Astrocyte (in vitro differentiated cells and primary cell): ENCODE data around the gene SPAG9. TPM values are rescaled to one million over a fixed set of nuclear protein-coding genes. Genes with fewer than 3 reads are reported as not detected.

Experiments used
- DNase-seq: peaks from one replicate; pipeline ENCODE4 v3.0.0-alpha.2; 2010; ENCODE audit warnings: low read depth
- FAIRE-seq: peaks from 2 replicates; lab custom pipeline; 2011; peaks lifted over from hg19 to GRCh38; lab: Jason Lieb, UNC
- H2AFZ ChIP-seq: 2 replicates; pipeline ENCODE4 v1.6.0; 2012; ENCODE audit warnings: low read depth, low read length, inconsistent platforms
- H3K27ac ChIP-seq: 2 replicates; pipeline ENCODE4 v1.5.1; 2011; ENCODE audit warnings: low read depth, low read length, inconsistent platforms
- H3K27me3 ChIP-seq: 2 replicates; pipeline ENCODE4 v1.6.0; 2011; ENCODE audit warnings: low read length, inconsistent platforms; ENCODE audit not compliant: insufficient read depth
- H3K36me3 ChIP-seq: 2 replicates; pipeline ENCODE4 v1.5.1; 2011; ENCODE audit warnings: low read length, inconsistent platforms; ENCODE audit not compliant: insufficient read depth
- H3K4me1 ChIP-seq: 2 replicates; pipeline ENCODE4 v1.5.1; 2011; ENCODE audit warnings: low read length, inconsistent platforms; ENCODE audit not compliant: insufficient read depth
- H3K4me2 ChIP-seq: 2 replicates; pipeline ENCODE4 v1.6.0; 2012; ENCODE audit warnings: low read length, inconsistent platforms
- H3K4me3 ChIP-seq: 2 replicates; pipeline ENCODE4 v1.5.1; 2011; ENCODE audit warnings: low read depth, mild to moderate bottlenecking, low read length, inconsistent platforms; ENCODE audit not compliant: insufficient read depth
- H3K79me2 ChIP-seq: 2 replicates; pipeline ENCODE4 v1.6.0; 2012; ENCODE audit warnings: mild to moderate bottlenecking, low read length, inconsistent platforms; ENCODE audit not compliant: insufficient read depth
- H3K9ac ChIP-seq: 2 replicates; pipeline ENCODE4 v1.6.0; 2012; ENCODE audit warnings: mild to moderate bottlenecking, low read length, inconsistent platforms
- H3K9me3 ChIP-seq: 2 replicates; pipeline ENCODE4 v1.5.1; 2012; ENCODE audit warnings: low read depth, mild to moderate bottlenecking, low read length, inconsistent platforms; ENCODE audit not compliant: insufficient read depth
- H4K20me1 ChIP-seq: 2 replicates; pipeline ENCODE4 v1.6.0; 2012; ENCODE audit warnings: low read length, inconsistent platforms; ENCODE audit not compliant: insufficient read depth
- H3K27ac Mint-ChIP-seq: one replicate; pipeline ENCODE4 v1.8.0; 2021; ENCODE audit warnings: mild to moderate bottlenecking, mixed read lengths; ENCODE audit not compliant: unreplicated experiment
- H3K27me3 Mint-ChIP-seq: one replicate; pipeline ENCODE4 v1.8.0; 2021; ENCODE audit warnings: low read depth, mixed read lengths; ENCODE audit not compliant: unreplicated experiment
- H3K36me3 Mint-ChIP-seq: one replicate; pipeline ENCODE4 v1.8.0; 2021; ENCODE audit warnings: low read depth, mixed read lengths; ENCODE audit not compliant: unreplicated experiment
- H3K4me1 Mint-ChIP-seq: one replicate; pipeline ENCODE4 v1.8.0; 2021; ENCODE audit warnings: low read depth, mixed read lengths; ENCODE audit not compliant: unreplicated experiment
- H3K4me3 Mint-ChIP-seq: one replicate; pipeline ENCODE4 v1.8.0; 2021; ENCODE audit warnings: mild to moderate bottlenecking, moderate library complexity, mixed read lengths; ENCODE audit not compliant: unreplicated experiment
- H3K9me3 Mint-ChIP-seq: one replicate; pipeline ENCODE4 v1.8.0; 2021; ENCODE audit warnings: mild to moderate bottlenecking, mixed read lengths; ENCODE audit not compliant: unreplicated experiment
- CTCF ChIP-seq: IDR thresholded peaks from 2 replicates; pipeline ENCODE4 v1.5.1; 2011; ENCODE audit warnings: low read depth, mild to moderate bottlenecking, inconsistent platforms, low read length, moderate library complexity; ENCODE audit not compliant: insufficient read depth
- EZH2 ChIP-seq: IDR thresholded peaks from 2 replicates; pipeline ENCODE4 v1.6.1; 2012; ENCODE audit warnings: mild to moderate bottlenecking, low read length, inconsistent platforms; ENCODE audit not compliant: insufficient read depth
- total RNA-seq: library from RNA; stranded (reverse); gene quantifications from 2 replicates; pipeline ENCODE4 v1.2.1, GENCODE V29; 2021

SPAG9 gene
- total RNA-seq, 1 donor from 2014 or later = 102 TPM

DNA sequence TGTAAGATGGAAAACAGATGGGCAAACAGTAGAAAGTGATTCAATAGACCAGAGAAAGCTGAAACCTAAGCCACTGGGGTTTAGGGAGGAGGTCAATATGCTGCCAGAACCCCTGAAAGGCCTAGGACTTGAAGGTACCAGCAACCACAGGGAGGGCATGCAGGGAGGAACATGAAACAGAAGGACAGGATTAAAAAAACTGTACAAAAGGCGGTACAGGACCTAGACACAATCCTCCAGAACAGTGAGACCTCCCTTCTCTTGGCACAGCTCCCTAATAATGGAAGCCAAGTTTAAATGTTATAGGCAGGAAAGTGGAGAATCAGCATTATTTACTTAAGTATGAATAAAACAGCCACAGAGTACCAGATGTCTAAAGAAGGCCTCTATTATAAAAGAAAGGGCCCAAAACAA lies 105.5 kb downstream of the SPAG9 start:
- H3K36me3 Mint-ChIP-seq = peaks cover 6% of the 10 kb centered on the region
- H3K4me1 Mint-ChIP-seq = peaks cover 9% of the 10 kb centered on the region
- H3K27me3 Mint-ChIP-seq = no peaks in the 10 kb centered on the region
- no peaks in the 10 kb centered on the region for H3K27me3 ChIP-seq
- H4K20me1 ChIP-seq = no peaks in the 10 kb centered on the region
- no peaks in the 10 kb centered on the region for H3K4me1 ChIP-seq
- TF ChIP-seq EZH2 (no peak), CTCF (no peak)
- FAIRE-seq (no peak), DNase-seq (peak; percentile 12)
- H3K4me3 Mint-ChIP-seq = no peak overlapping the region
- H3K9me3 ChIP-seq = no peaks in the 10 kb centered on the region
- no peak overlapping the region for H3K4me2 ChIP-seq
- no peak overlapping the region for H3K27ac Mint-ChIP-seq
- no peak overlapping the region for H2AFZ ChIP-seq
- peaks cover 13% of the 10 kb centered on the region for H3K36me3 ChIP-seq
- H3K27ac ChIP-seq = no peak overlapping the region
- H3K4me3 ChIP-seq = no peak overlapping the region
- no peaks in the 10 kb centered on the region for H3K79me2 ChIP-seq
- H3K9ac ChIP-seq = no peak overlapping the region
- H3K9me3 Mint-ChIP-seq = no peaks in the 10 kb centered on the region

GRCh38 chr17:51014129-51014528 lies 106.5 kb downstream of the SPAG9 start:
- Mint-ChIP-seq H3K27ac (no peak overlapping the region), H3K4me3 (no peak overlapping the region), H3K4me1 (peaks cover 9% of the 10 kb centered on the region), H3K27me3 (no peaks in the 10 kb centered on the region), H3K9me3 (no peaks in the 10 kb centered on the region), H3K36me3 (peaks cover 4% of the 10 kb centered on the region)
- Histone ChIP-seq H3K9me3 (no peaks in the 10 kb centered on the region), H3K9ac (no peak overlapping the region), H3K4me2 (no peak overlapping the region), H3K27ac (no peak overlapping the region), H3K36me3 (peaks cover 9% of the 10 kb centered on the region), H3K79me2 (no peaks in the 10 kb centered on the region), H4K20me1 (no peaks in the 10 kb centered on the region), H3K4me3 (no peak overlapping the region), H3K27me3 (no peaks in the 10 kb centered on the region), H2AFZ (no peak overlapping the region), H3K4me1 (no peaks in the 10 kb centered on the region)
- TF ChIP-seq EZH2 (no peak), CTCF (no peak)
- FAIRE-seq (no peak), DNase-seq (no peak)

- no peaks in the 10 kb centered on the region for H3K27me3 Mint-ChIP-seq
- peaks cover 4% of the 10 kb centered on the region for H3K36me3 Mint-ChIP-seq
- no peak overlapping the region for H3K9ac ChIP-seq
- H3K79me2 ChIP-seq = no peaks in the 10 kb centered on the region
- no peaks in the 10 kb centered on the region for H4K20me1 ChIP-seq
- FAIRE-seq = no peak
- peaks cover 4% of the 10 kb centered on the region for H3K36me3 ChIP-seq
- peaks cover 9% of the 10 kb centered on the region for H3K4me1 Mint-ChIP-seq
- no peaks in the 10 kb centered on the region for H3K27me3 ChIP-seq
- no peak overlapping the region for H3K4me3 ChIP-seq
- no peak for TF ChIP-seq CTCF
- no peak overlapping the region for H3K27ac Mint-ChIP-seq
- no peaks in the 10 kb centered on the region for H3K4me1 ChIP-seq
- no peak overlapping the region for H3K4me3 Mint-ChIP-seq
- H3K9me3 ChIP-seq = no peaks in the 10 kb centered on the region
- no peak overlapping the region for H3K4me2 ChIP-seq
- no peak overlapping the region for H2AFZ ChIP-seq
- no peak for DNase-seq
- H3K27ac ChIP-seq = no peak overlapping the region
- no peaks in the 10 kb centered on the region for H3K9me3 Mint-ChIP-seq
Observed at GRCh38 chr17:51013322-51013721, 107.3 kb downstream of the SPAG9 start.
